HepG2 (cell line): Measurements from ENCODE around the gene CUEDC2. TPM values are rescaled to one million over a fixed set of nuclear protein-coding genes. Genes with fewer than 3 reads are reported as not detected.

ENCODE experiments used
- ATAC-seq: fragments of 200-7000 bp; cut with Tn5 transposase; 3 replicates; pipeline ENCODE4 v1.9.1; 2020; ENCODE audit warnings: mild to moderate bottlenecking, moderate library complexity
- BruUV-seq: library from RNA; stranded (reverse); fragments of 400-500 nt; replicated peaks from 2 replicates; lab custom pipeline; 2021; lab: Mats Ljungman, UMichigan
- CTCF ChIA-PET: fragments of 300-600 bp; formaldehyde crosslinking; extraction: SDS; loops from one replicate; lab custom pipeline; 2021; ENCODE audit warnings: low total read pairs, inconsistent platforms, low intra/inter-chr PET ratio; lab: Yijun Ruan, JAX
- POLR2A ChIA-PET: fragments of 350-600 bp; sonication (Branson Sonifier 250); formaldehyde crosslinking; loops from one replicate; lab custom pipeline; 2020; ENCODE audit warnings: antibody characterized with exemption, inconsistent platforms; lab: Yijun Ruan, JAX
- DNase-seq: peaks from one replicate; pipeline ENCODE4 v3.0.0-alpha.2; 2015; ENCODE audit warnings: low spot score
- FAIRE-seq: peaks from 3 replicates; lab custom pipeline; 2011; peaks lifted over from hg19 to GRCh38; lab: Jason Lieb, UNC
- H2AFZ ChIP-seq: one replicate; pipeline ENCODE4 v1.6.1; 2011; ENCODE audit warnings: low read length, inconsistent platforms
- H3K27ac ChIP-seq: fragments of 300-600 bp; 3 replicates; pipeline ENCODE4 v1.8.0; 2011; ENCODE audit warnings: mixed run types, mild to moderate bottlenecking, mixed read lengths, low read length, inconsistent platforms; ENCODE audit not compliant: insufficient read depth; ENCODE audit errors: extremely low read length
- H3K27me3 ChIP-seq, 2 experiments: fragments of 200-600 bp in 1 of 2; 2 replicates in 1 of 2; 3 replicates in 1 of 2; pipeline versions ENCODE4 v1.6.0 to v1.8.0; 2011; ENCODE audit warnings: low read length in 2 of 2, mild to moderate bottlenecking in 2 of 2, moderate library complexity in 2 of 2, inconsistent platforms in 1 of 2; ENCODE audit not compliant: insufficient read depth in 2 of 2, control insufficient read depth in 1 of 2
- H3K36me3 ChIP-seq, 2 experiments: fragments of 200-600 bp in 1 of 2; replicated peaks in 1 of 2; 2 replicates in 1 of 2; 3 replicates in 1 of 2; pipeline versions ENCODE4 v1.5.1 to v1.8.0; 2011; ENCODE audit warnings: low read length in 2 of 2, inconsistent platforms in 1 of 2; ENCODE audit not compliant: insufficient read depth in 2 of 2, control insufficient read depth in 1 of 2
- H3K4me1 ChIP-seq: 2 replicates; pipeline ENCODE4 v1.5.1; 2012; ENCODE audit warnings: low read length, inconsistent platforms; ENCODE audit not compliant: insufficient read depth
- H3K4me2 ChIP-seq: 2 replicates; pipeline ENCODE4 v1.6.0; 2011; ENCODE audit warnings: low read depth, low read length, inconsistent platforms
- H3K4me3 ChIP-seq, 3 experiments: fragments of 200-600 bp in 1 of 3; sonication (generic), shearing (Covaris generic) in 1 of 3; replicated peaks in 1 of 3; 2 replicates each; pipeline ENCODE4 v1.5.1; 2011 to 2016; ENCODE audit warnings: low read length in 3 of 3, inconsistent platforms in 2 of 3, low read depth in 2 of 3, mild to moderate bottlenecking in 2 of 3, control low read depth in 1 of 3, mixed read lengths in 1 of 3; ENCODE audit not compliant: insufficient read depth in 1 of 3
- H3K79me2 ChIP-seq: one replicate; pipeline ENCODE4 v1.6.1; 2011; ENCODE audit warnings: low read length, inconsistent platforms; ENCODE audit not compliant: insufficient read depth
- H3K9ac ChIP-seq: 2 replicates; pipeline ENCODE4 v1.6.0; 2011; ENCODE audit warnings: mild to moderate bottlenecking, low read depth, low read length, inconsistent platforms; ENCODE audit not compliant: insufficient read depth
- H3K9me3 ChIP-seq: 2 replicates; pipeline ENCODE4 v1.5.1; 2012; ENCODE audit warnings: mild to moderate bottlenecking, low read length
- H4K20me1 ChIP-seq: 2 replicates; pipeline ENCODE4 v1.6.0; 2011; ENCODE audit warnings: inconsistent platforms, mild to moderate bottlenecking, low read length, moderate library complexity; ENCODE audit not compliant: insufficient read depth
- ATF2 ChIP-seq: sonication (generic); formaldehyde crosslinking; IDR thresholded peaks from 2 replicates; pipeline ENCODE4 v1.4.0; 2020; ENCODE audit warnings: missing genetic modification reagents
- ATF7 ChIP-seq, 2 experiments: fragments of 450-650 bp in 1 of 2; sonication (generic) in 1 of 2; formaldehyde crosslinking in 1 of 2; IDR thresholded peaks; 2 replicates each; pipeline versions ENCODE4 v1.4.0 to v1.6.1; 2016 to 2020; ENCODE audit warnings: antibody characterized with exemption in 1 of 2, mild to moderate bottlenecking in 1 of 2, missing genetic modification reagents in 1 of 2
- HOXA9 ChIP-seq: sonication (generic); formaldehyde crosslinking; IDR thresholded peaks from 2 replicates; pipeline ENCODE4 v1.8.1; 2022; ENCODE audit warnings: missing genetic modification reagents, mild to moderate bottlenecking, moderate library complexity, borderline replicate concordance
- KMT2B ChIP-seq: IDR thresholded peaks from 2 replicates; pipeline ENCODE4 v1.6.1; 2016; ENCODE audit warnings: missing genetic modification reagents, missing compliant biosample characterization
- MIXL1 ChIP-seq: IDR thresholded peaks from 2 replicates; pipeline ENCODE4 v1.6.1; 2016
- MXD1 ChIP-seq: sonication (generic); formaldehyde crosslinking; IDR thresholded peaks from 2 replicates; pipeline ENCODE4 v1.4.0; 2020; ENCODE audit warnings: mild to moderate bottlenecking, missing genetic modification reagents
- NR2F2 ChIP-seq: IDR thresholded peaks from 2 replicates; pipeline ENCODE4 v1.6.1; 2012; ENCODE audit warnings: low read depth, inconsistent platforms, borderline replicate concordance
- SALL2 ChIP-seq: sonication (generic); formaldehyde crosslinking; IDR thresholded peaks from 2 replicates; pipeline ENCODE4 v1.8.1; 2023; ENCODE audit warnings: mild to moderate bottlenecking, missing genetic modification reagents, inconsistent platforms
- STAT6 ChIP-seq: sonication (generic); formaldehyde crosslinking; IDR thresholded peaks from 2 replicates; pipeline ENCODE4 v1.4.0; 2020; ENCODE audit warnings: missing genetic modification reagents, mild to moderate bottlenecking, borderline replicate concordance
- ZBTB38 ChIP-seq: sonication (generic); formaldehyde crosslinking; IDR thresholded peaks from 2 replicates; pipeline ENCODE4 v1.5.1; 2020; ENCODE audit warnings: mild to moderate bottlenecking, missing genetic modification reagents
- ZC3H13 ChIP-seq: sonication (generic); formaldehyde crosslinking; IDR thresholded peaks from 2 replicates; pipeline ENCODE4 v1.8.1; 2023; ENCODE audit warnings: mild to moderate bottlenecking, missing genetic modification reagents, moderate library complexity
- ZFP1 ChIP-seq: IDR thresholded peaks from 2 replicates; pipeline ENCODE4 v1.6.1; 2016
- ZNF18 ChIP-seq: sonication (generic); formaldehyde crosslinking; IDR thresholded peaks from 2 replicates; pipeline ENCODE4 v1.8.0; 2022; ENCODE audit warnings: mild to moderate bottlenecking, missing genetic modification reagents; ENCODE audit not compliant: insufficient replicate concordance
- ZNF180 ChIP-seq: sonication (generic); formaldehyde crosslinking; IDR thresholded peaks from 2 replicates; pipeline ENCODE4 v1.4.0; 2020; ENCODE audit warnings: low read depth, missing genetic modification reagents, borderline replicate concordance
- ZNF432 ChIP-seq: sonication (generic); formaldehyde crosslinking; IDR thresholded peaks from 2 replicates; pipeline ENCODE4 v1.5.0; 2020; ENCODE audit warnings: missing genetic modification reagents, mild to moderate bottlenecking, borderline replicate concordance
- ZNF605 ChIP-seq: sonication (generic); formaldehyde crosslinking; IDR thresholded peaks from 2 replicates; pipeline ENCODE4 v1.8.0; 2022; ENCODE audit warnings: mild to moderate bottlenecking, missing genetic modification reagents
- ZSCAN20 ChIP-seq: sonication (generic); formaldehyde crosslinking; IDR thresholded peaks from 2 replicates; pipeline ENCODE4 v1.4.0; 2020; ENCODE audit warnings: missing genetic modification reagents, mild to moderate bottlenecking, borderline replicate concordance
- WGBS: methylation state at CpG from one replicate; pipeline ENCODE4 v1.1.6; 2017; ENCODE audit warnings: low lambda C conversion rate; 5-methylcytosine and 5-hydroxymethylcytosine counted together
- in situ Hi-C: cut with HindIII; loops from 2 replicates; pipeline ENCODE4 v1.10.0; 2017; ENCODE audit warnings: low pct_unique_long_range_greater_than_20kb; ENCODE audit not compliant: extremely low pct_ligation_motif_present
- intact Hi-C: fragments of 100-400 bp; cut with micrococcal nuclease; formaldehyde crosslinking; loops from one replicate; pipeline ENCODE4 v1.10.0; 2022; ENCODE audit not compliant: unreplicated experiment
- polyA plus RNA-seq, 8 experiments: library from polyadenylated mRNA; depleted of rRNA in 3 of 8; stranded (reverse) in 7 of 8; unstranded in 1 of 8; fragments of >200 nt; fragmentation: Illumina TruSeq in 4 of 8; extraction: Trizol in 4 of 8; gene quantifications; 2 replicates each; pipeline versions ENCODE4 v1.2.1 to v1.2.3, GENCODE V29; 2011 to 2016; ENCODE audit warnings: low read depth in 4 of 8, missing spikeins in 1 of 8, mixed read lengths in 1 of 8; ENCODE audit not compliant: insufficient read depth in 1 of 8
- total RNA-seq, 5 experiments: library from RNA; depleted of rRNA; stranded (reverse); fragments of >200 nt; fragmentation: Illumina TruSeq; extraction: Trizol; gene quantifications; 2 replicates each; pipeline ENCODE4 v1.2.3, GENCODE V29; 2016; ENCODE audit warnings: low read depth in 1 of 5

CUEDC2 gene
- total and polyA plus RNA-seq, 2 of the 13 experiments (the other 11 are each of a cell fraction or from before 2014, with no cell fraction given), result 13.1 to 18.4 TPM

GRCh38 chr10:102451105-102451969, 19.0 kb upstream of the CUEDC2 start, which contains the start of gene C10orf95:
Gene C10orf95 (minus strand): TSS chr10:102451543. CDS start chr10:102451093, 450 bp downstream.
- in situ Hi-C loops (no loop called here), intact Hi-C loops (no loop called here)
- Histone ChIP-seq H4K20me1 (no peaks in the 10 kb centered on the region), H3K4me1 (peaks cover 28% of the 10 kb centered on the region), H3K4me2 (peak within 1 kb of the TSS; percentile 96), H2AFZ (no peak within 1 kb of the TSS), H3K79me2 (peaks cover 7% of the 10 kb centered on the region), H3K9me3 (no peaks in the 10 kb centered on the region), H3K4me3 (peak within 1 kb of the TSS; percentile 64 to 96 (median 72)), H3K27me3 (no peaks in the 10 kb centered on the region; a peak in 1 of 5 replicates), H3K9ac (peak within 1 kb of the TSS; percentile 88), H3K36me3 (peaks cover 2 to 4% of the 10 kb centered on the region in 2 experiments; a peak in 3 of 5 replicates), H3K27ac (peak within 1 kb of the TSS; percentile 82)
- DNase-seq, result no peak
- BruUV-seq, result no TSS peak
- CTCF ChIA-PET, result no interaction called here
- no peak for FAIRE-seq
- WGBS, result 31% methylated on average over 16 of the region's 28 CpGs
- POLR2A ChIA-PET, result interaction anchor here (0.9 to 6.2 kb wide), 14 partner anchors 7 to 210 kb away, joined by 3 to 112 read pairs (median 6); partner anchors contain the start of genes ACTR1A, CUEDC2 and FBXL15
- peak; percentile 23 for ATAC-seq
- TF ChIP-seq ZNF180 (CRISPR knock-in tag) (0 out of 2 replicates have a peak, but pooled peaks have one; percentile 33), ZBTB38 (peak; percentile 46; the same call in 1 of the 2 replicates), ZFP1 (CRISPR knock-in tag) (no peak), KMT2B (no peak), ZC3H13 (no peak), NR2F2 (no peak), ZNF605 (CRISPR knock-in tag) (0 out of 2 replicates have a peak, but pooled peaks have one; percentile 51), MXD1 (CRISPR knock-in tag) (no peak), ZSCAN20 (CRISPR knock-in tag) (no peak), ATF7 (IDR thresholded peaks at IDR 0.05) (no peak), ATF7 (CRISPR knock-in tag; IDR thresholded peaks at IDR 0.05) (no peak), STAT6 (CRISPR knock-in tag) (no peak), ZNF432 (CRISPR knock-in tag) (no peak), HOXA9 (CRISPR knock-in tag) (no peak), ATF2 (CRISPR knock-in tag) (no peak), MIXL1 (CRISPR knock-in tag) (no peak), ZNF18 (CRISPR knock-in tag) (peak; percentile 43), SALL2 (CRISPR knock-in tag) (no peak)
